ENCODE measurements around the gene UBN1. TPM values are rescaled to one million over a fixed set of nuclear protein-coding genes. Genes with fewer than 3 reads are reported as not detected.

Gene UBN1, protein sequence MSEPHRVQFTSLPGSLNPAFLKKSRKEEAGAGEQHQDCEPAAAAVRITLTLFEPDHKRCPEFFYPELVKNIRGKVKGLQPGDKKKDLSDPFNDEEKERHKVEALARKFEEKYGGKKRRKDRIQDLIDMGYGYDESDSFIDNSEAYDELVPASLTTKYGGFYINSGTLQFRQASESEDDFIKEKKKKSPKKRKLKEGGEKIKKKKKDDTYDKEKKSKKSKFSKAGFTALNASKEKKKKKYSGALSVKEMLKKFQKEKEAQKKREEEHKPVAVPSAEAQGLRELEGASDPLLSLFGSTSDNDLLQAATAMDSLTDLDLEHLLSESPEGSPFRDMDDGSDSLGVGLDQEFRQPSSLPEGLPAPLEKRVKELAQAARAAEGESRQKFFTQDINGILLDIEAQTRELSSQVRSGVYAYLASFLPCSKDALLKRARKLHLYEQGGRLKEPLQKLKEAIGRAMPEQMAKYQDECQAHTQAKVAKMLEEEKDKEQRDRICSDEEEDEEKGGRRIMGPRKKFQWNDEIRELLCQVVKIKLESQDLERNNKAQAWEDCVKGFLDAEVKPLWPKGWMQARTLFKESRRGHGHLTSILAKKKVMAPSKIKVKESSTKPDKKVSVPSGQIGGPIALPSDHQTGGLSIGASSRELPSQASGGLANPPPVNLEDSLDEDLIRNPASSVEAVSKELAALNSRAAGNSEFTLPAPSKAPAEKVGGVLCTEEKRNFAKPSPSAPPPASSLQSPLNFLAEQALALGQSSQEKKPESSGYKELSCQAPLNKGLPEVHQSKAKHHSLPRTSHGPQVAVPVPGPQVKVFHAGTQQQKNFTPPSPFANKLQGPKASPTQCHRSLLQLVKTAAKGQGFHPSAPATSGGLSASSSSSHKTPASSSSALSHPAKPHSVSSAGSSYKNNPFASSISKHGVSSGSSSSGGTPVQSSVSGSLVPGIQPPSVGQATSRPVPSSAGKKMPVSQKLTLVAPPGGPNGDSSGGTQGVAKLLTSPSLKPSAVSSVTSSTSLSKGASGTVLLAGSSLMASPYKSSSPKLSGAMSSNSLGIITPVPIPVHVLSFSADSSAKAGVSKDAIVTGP (N-terminal part only)
- polyA plus RNA-seq (ENCODE audit: insufficient read length in 3 of 3): 10 to 100 TPM; 35.1 to 36.2 (median 35.2) TPM
- long read RNA-seq, donor 1, partial matches to known transcripts: 6 of 6 reads
- long read RNA-seq, donor 1, other reads (novel, unspliced or antisense): 0 of 6 reads
- long read RNA-seq, donor 2, partial matches to known transcripts: 0 of 1 reads
- long read RNA-seq, donor 2, other reads (novel, unspliced or antisense): 0 of 1 reads
- long read RNA-seq, donor 3: 0 reads
- long read RNA-seq, donor 4, full-length matches to known transcripts: 3 of 3 reads
- long read RNA-seq, donor 4, partial matches to known transcripts: 0 of 3 reads
- long read RNA-seq, donor 4, other reads (novel, unspliced or antisense): 0 of 3 reads
- long read RNA-seq, donor 5: 0 reads
- long read RNA-seq, donor 6: 0 reads
- long read RNA-seq, donor 7: 0 reads
- long read RNA-seq, donor 8: 0 reads
- long read RNA-seq, donor 9, full-length matches to known transcripts: 2 of 14 reads
- long read RNA-seq, donor 9, partial matches to known transcripts: 12 of 14 reads
- long read RNA-seq, donor 9, other reads (novel, unspliced or antisense): 0 of 14 reads
- long read RNA-seq, donor 10, partial matches to known transcripts: 6 of 6 reads
- long read RNA-seq, donor 10, other reads (novel, unspliced or antisense): 0 of 6 reads
- long read RNA-seq, donor 11, full-length matches to known transcripts: 1 of 1 reads
- long read RNA-seq, donor 11, partial matches to known transcripts: 0 of 1 reads
- long read RNA-seq, donor 11, other reads (novel, unspliced or antisense): 0 of 1 reads
- long read RNA-seq, donor 12: 0 reads
- long read RNA-seq, donor 13: 0 reads
- long read RNA-seq, donor 14, partial matches to known transcripts: 11 of 12 reads
- long read RNA-seq, donor 14, other reads (novel, unspliced or antisense): 0 of 12 reads
- long read RNA-seq, donor 15: 0 reads
- long read RNA-seq, donor 16, full-length matches to known transcripts: 5 of 39 reads
- long read RNA-seq, donor 16, partial matches to known transcripts: 34 of 39 reads
- long read RNA-seq, donor 16, other reads (novel, unspliced or antisense): 0 of 39 reads

DNA sequence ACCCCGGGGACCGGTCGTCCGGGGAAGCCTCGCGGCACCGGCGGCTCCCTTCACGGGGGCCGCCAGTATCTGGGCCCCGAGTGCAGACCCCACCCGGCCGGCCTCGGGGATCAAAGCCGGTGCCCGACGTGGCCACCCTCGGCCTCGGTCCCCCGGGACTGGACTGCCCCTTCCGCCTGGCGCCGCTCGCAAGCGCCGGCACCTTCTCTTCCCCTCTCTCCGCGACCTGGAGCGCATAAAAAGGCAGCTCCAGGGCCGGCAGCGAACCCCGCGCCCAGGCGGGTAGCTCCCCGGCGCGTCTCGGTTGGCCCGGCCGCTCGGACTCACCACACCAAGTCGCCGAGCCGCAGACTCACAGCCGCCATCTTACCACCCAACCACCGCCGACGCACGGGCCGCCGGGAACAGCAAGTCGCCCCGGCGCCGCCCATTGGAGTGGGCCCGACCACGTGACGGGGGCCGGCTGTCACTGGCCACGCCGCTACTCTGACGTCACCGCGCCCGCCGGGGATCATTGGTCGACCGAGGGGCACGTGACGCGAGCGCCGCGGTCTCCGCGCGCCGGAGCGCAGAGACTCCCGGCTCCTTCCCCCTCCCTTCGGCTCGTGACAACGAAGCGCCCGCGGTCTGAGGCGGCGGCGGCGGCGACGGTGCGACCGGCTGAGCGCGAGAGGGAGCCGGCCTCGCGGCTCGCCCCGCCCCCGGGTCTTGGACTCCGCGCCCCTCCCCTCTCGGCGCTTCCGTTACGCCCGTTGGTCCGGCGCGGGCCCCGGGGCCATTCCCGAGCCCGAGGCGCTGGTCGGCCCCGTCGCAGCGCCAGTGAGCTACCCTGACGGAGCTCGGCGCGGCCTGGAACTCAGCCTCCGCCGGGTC is at the start of gene UBN1, which contains the start of gene GLYR1:
Gene UBN1 (plus strand): TSS at position 581 of the 873 bp plus-strand sequence. CDS start 5,437 bp downstream, outside the sequence.
Gene GLYR1 (minus strand): TSS at position 388 of the 873 bp plus-strand sequence. CDS start 23 bp downstream, at position 365.
- peak; percentile 86 to 98 (median 97) for DNase-seq (ENCODE audit: extremely low read depth in 1 of 11, low read depth in 9 of 11, low spot score in 4 of 11)

DNA sequence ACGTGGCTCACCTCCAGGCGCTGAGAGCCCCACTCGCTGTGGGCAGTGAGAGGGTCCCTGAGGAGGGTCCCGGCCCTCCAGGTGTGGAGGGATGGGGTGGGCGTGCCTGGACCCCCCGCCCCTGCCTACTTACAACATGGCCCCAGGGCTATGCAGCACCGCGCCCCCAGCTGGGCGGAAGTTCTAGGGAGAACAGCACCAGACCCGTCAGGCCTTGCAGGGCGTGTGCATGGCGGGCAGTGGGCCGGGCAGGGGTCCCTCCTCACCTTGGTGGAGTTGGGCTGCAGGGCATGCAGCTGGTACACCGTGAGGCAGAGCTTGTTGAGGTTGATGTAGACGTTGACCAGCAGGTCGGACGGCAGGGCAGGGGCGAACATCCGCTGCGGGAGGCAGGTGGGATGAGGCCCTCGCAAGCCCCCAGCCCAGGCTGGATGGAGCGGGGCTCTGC is 49.5 kb upstream of the UBN1 start:
- DNase-seq (ENCODE audit: extremely low read depth in 1 of 11, low read depth in 9 of 11, low spot score in 4 of 11): no peak

DNA sequence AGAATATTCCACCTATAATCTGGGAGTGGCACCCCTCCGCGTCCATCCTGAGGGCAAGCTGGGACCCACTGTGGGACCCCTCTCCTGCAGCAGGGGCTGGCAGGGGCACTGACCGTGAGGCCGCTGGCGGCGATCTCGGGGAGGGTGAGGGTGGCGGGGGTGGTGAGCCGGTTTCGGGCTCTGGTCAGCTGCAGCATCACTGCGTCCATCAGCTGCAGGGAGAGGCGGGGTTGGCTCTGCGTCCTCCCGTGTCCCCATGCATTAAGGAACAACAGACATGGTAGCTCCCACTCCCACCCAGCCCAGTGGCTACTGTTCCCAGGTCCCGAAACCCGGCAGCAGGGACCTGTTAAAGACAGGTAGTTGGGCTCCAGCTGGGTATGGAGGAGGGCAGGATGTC is 48.8 kb upstream of the UBN1 start:
- no peak for DNase-seq (ENCODE audit: extremely low read depth in 1 of 11, low read depth in 9 of 11, low spot score in 4 of 11)

DNA sequence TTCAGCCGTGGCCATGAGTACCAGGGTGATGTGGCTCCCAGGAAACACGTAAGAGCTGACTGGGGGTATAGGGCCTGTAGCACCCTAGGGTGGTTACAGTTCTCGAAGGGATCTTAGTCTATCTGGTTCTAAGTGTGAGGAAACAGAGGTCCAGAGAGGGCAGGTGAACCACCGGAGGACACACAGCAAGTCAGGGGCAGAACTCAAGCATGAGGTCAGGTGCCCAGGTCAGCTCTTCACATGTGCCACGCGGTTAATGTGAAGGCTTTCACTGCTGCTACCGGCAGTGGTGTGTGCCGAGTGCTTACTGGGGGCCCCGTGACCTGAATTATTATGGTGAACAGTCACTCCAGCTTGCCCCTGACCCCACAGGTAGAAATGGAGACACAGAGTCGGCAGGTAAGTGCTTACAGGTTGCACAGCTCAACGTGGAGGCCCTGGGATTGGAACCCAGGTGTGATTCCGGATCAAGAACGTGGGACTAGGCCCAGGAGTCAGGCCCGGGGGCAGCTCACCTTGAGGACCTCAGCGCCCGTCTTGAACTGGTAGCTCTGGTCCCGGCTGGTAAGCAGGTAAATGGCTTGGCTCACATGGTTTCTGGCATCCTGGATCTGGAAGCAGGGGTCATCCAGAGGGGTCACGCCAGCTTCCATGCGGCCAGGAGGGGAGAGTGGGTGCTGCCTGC is 48.0 kb upstream of the UBN1 start:
- no peak for DNase-seq (ENCODE audit: extremely low read depth in 1 of 11, low read depth in 9 of 11, low spot score in 4 of 11)

DNA sequence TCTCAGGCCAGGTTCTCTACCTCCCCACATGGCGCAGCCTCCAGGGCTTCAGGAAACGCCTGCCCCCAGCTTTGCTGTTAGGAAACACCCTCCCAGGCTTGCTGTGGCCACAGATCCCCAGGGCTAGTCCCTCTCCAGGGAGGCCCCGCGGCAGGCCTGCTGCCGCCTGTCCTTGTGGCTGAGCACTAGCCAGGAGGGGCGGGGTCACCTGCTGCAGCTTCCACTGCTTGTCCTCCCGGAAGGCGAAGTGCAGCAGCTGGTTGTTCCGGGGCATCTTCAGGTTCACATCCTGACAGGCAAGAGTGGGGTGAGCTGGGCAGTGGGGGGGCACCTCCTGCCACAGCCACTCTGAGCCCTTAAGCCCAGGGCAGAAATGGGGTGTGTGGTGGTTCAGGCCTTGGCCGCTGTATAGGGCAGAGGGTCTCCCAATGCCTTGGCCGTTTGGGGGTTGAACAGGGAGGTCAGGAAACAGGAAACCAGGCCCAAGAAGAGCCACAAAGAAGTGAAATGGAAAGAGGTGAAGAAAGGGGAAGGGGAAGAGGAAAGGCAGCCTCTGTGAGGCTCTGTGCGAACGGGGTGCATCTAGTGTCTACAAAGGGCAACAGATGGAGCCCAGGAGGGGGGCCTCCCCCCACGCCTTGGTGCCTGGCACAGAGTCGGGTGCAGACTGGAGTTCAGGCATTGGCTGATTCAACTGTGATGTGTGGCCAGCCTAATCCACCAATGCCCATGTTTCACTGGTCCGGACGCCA is 46.8 kb upstream of the UBN1 start:
- no peak for DNase-seq (ENCODE audit: extremely low read depth in 1 of 11, low read depth in 9 of 11, low spot score in 4 of 11)

DNA sequence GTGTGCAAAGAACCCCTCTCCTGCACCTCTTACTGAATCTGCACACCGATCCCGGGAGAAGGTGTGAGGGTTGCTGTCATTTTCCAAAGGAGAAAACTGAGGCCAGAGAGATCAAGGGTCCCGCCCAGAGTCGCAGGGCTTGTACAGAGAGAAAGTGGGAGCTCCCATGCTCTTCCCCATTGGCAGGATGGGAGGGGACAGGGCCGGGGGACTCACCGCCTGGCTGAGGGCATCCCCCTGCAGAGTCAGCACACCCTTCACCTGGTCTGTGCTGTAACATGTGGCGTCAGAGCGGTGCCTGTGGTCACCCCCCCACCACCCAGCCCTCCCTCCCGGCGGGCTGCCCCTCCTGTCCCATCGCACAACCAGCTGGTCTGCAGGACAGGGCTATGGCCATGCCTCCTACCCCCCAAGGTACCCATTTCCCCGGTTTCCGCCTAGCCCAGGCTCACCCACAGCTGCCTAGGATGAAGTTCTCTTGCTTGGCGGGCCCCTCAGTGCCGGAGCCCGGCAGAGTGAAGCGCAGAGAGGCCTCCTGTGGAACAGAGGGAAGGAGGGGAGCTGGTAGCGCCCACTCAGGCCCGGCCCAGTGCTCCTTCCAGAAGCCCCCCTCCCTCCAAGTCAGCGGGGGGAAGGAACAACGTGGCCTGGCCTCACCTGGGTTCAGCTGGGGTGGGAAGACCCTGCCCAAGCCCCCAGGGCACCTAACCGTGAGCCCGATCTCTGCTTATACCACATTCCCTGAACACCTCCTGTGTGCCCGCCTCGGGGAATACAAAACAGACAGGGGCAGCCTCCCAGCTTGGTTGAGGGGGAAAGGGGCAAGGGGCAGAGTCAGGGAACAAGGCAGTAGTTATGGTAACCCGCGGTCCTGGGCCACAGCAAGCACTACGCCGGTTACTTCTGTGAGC is 46.0 kb upstream of the UBN1 start:
- DNase-seq (ENCODE audit: extremely low read depth in 1 of 11, low read depth in 9 of 11, low spot score in 4 of 11): no peak

DNA sequence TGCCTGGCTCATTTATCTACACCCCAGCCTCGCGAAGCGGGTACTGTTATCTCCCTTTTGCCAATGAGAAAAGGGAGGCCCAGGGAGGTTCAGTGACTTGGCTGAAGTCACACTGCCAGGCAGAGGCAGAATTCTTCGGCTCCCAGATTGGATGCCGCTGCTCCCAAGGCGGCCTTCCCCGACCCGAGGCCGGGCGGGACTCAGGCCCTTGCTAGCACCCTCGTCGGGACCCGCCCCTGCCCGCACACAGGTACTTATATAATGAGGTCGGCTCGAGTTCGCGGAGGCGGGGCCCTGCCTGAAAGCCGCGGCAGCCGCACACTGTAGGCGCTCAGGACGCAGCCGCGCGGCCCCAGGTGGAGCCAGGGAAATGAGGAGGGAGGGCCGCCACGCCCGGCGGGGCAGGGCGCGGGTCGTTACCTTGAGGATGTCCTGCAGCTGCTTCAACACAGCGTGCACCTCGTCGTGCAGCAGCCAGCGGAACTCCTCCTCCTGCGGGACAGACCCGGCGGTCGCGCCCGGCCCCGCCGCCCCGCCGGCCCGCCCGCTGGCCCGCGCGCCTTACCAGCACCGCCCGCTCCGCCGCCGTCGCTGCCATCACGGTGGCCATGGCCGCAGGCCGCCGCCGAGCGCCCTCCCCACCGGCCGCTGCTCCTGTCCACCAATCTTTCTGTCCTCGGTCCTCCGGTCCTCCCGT is 45.2 kb upstream of the UBN1 start, which contains the start of gene ROGDI:
Gene ROGDI (minus strand): TSS at position 672 of the 697 bp plus-strand sequence. CDS start 62 bp downstream, at position 610.
- peak in 10 of 11 donors; percentile 19 to 74 (median 62) for DNase-seq (ENCODE audit: extremely low read depth in 1 of 11, low read depth in 9 of 11, low spot score in 4 of 11)

DNA sequence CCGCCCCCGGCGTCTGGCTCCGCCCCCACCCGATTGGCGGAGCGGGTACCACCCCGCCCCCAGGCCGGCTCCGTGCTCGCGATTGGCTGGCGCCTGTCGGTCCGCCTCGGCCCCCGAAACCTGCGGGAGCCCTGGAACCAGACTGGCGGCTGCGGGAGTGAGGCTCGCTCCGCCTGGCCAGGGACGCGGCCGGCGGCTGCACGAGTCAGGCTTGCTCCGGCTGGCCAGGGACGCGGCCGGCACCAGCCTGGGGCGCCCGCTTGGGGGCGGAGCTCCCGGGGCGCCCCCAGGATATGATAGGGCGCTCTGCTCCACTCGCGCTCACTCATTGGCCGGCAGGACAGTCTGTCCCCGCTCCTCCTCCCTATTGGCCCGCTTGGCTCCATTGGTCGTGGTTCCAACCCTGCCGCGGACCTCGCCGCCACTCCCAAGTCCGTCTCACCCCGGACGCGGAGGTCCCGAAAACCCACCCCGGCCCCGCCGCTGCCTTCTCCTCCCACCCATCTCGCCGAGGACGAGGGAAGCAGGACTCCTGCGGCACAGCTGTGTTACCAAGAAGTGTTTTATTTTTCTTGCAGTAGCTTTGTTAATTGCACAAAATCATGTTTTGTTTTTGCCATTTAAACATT is 44.5 kb upstream of the UBN1 start:
- peak; percentile 38 to 89 (median 85) for DNase-seq (ENCODE audit: extremely low read depth in 1 of 11, low read depth in 9 of 11, low spot score in 4 of 11)

DNA sequence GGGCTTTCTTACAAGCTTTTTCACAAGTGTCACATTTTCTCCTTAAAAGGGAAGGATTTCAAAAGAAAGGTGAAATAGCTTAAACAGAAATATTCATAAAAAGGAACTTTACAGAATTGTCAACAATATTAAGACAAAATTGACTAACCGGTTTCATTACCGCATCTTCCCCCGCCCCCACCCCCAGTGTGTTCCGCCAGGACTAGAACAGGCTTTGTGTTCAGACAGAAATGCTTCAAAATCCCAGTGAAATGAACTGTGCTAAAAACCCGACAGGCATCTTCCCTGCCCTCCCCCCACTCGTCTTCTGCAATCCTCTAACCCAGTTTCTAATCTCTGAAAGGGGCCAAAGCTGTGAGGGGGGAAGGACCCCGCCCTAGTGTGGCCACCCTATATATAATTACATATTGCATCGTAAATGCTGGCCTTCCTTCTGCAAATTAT is 43.9 kb upstream of the UBN1 start:
- no peak for DNase-seq (ENCODE audit: extremely low read depth in 1 of 11, low read depth in 9 of 11, low spot score in 4 of 11)

DNA sequence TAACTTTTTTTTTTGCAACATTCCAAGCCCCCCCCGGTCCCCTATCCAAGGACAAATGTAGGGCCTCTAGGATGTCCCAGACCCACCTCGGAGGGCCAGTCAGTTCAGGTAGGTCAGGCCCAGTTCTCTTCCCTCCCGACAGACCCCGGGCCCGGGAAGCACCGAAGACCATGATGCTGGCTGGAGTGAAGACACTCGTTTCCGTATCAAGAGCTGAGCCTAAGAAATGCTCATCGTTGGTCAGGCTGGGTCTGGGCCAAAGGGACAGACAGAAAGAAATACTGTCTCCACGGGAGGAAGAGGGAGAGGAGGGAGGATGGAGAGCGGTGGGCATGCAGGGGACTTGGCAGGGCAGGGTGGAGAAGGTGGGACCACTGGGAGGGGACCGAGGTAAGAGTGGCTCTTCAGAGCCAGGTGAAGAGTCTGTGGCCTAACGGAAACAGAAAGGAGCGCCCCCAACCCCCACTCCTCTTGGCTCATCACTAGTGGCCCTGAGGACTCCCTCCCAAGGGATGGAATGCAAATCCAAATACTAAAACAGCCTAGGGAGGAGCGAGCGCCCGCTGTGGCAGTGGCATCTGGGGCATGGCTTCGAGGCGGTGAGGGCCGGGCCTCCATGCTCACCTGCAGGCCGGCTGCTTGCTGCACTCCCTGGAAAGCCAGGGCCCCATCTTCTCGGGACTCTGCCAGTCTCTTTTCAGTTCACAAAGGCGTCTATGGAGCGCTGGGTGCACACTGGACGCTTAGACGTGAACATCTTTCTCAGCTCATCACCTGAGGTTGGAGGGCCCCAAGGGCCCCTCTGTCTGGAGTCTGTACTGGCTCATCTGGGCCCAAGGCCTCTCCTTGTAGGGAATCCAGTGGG is 43.2 kb upstream of the UBN1 start:
- no peak for DNase-seq (ENCODE audit: extremely low read depth in 1 of 11, low read depth in 9 of 11, low spot score in 4 of 11)

DNA sequence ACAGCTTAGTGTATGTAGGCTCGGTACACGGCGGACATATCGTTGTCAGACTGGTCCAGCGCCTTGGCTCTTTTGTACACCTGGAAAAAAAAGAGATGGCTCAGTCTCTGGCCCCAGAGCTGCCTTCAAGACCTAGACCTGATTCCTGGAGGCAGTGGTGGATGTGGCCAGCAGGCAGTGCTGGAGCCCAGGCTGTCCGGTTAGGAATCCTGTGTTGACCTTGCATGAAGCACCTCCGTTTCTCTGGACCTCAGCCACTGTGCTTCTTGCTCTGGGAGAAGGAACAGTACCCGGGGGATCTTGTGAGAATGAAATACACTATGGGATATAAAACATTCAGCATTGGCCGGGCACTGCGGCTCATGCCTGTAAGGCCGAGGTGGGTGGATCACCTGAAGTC is 42.0 kb upstream of the UBN1 start:
- no peak for DNase-seq (ENCODE audit: extremely low read depth in 1 of 11, low read depth in 9 of 11, low spot score in 4 of 11)

DNA sequence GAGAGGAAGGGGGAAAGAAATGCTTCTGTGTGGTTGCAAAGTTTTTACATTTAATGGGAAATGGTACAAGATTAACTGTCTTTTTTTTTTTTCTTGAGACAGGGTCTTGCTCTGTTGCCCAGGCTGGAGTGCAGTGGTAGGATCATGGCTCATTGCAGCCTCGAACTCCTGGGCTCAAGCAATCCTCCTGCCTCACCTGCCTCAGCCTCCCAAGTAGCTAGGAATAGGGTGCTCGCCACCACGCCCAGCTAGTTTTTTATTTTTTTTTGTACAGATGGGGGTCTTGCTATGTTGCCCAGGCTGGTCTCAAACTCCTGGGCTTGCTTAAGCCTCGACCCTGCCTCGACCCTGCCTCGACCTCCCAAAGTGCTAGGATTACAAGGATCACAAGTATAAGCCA is 41.0 kb upstream of the UBN1 start:
- DNase-seq (ENCODE audit: extremely low read depth in 1 of 11, low read depth in 9 of 11, low spot score in 4 of 11): no peak
